Measurements from ENCODE around the gene PDE4B. TPM values are rescaled to one million over a fixed set of nuclear protein-coding genes. Genes with fewer than 3 reads are reported as not detected.

PDE4B gene
- polyA plus RNA-seq, 3 donors: 6.2 to 12.0 (median 7.8) TPM

GRCh38 chr1:66281808-66282207 is 489.1 kb downstream of the PDE4B start:
- no peak for DNase-seq (ENCODE audit: extremely low read depth in 1 of 11, low read depth in 9 of 11, low spot score in 4 of 11)

- DNase-seq (ENCODE audit: extremely low read depth in 1 of 11, low read depth in 9 of 11, low spot score in 4 of 11): no peak
Measured at GRCh38 chr1:66282343-66282852, 489.7 kb downstream of the PDE4B start.

GRCh38 chr1:66282891-66283621 is 490.4 kb downstream of the PDE4B start:
- DNase-seq (ENCODE audit: extremely low read depth in 1 of 11, low read depth in 9 of 11, low spot score in 4 of 11): no peak

DNA sequence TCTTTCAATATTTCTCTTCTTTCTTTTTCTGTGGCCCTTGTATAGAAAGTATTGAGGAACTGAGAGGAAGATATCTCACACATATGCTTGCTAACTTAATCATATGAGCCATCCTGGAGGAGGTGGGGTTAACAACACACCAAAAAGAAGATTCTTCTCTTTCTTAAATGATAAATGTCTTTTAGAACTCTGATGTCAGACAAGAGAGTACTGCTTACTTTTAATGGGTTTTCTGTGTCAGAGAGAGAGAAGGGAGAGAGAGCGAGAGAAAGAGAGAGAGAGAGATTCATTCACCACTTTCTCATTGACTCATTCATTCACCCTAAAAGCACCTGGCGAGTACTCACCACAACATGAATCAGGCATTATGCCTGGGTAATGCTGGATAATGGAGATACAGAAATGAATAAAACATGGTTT is 490.9 kb downstream of the PDE4B start:
- DNase-seq (ENCODE audit: extremely low read depth in 1 of 11, low read depth in 9 of 11, low spot score in 4 of 11): no peak

GRCh38 chr1:66284746-66285145 is 492.1 kb downstream of the PDE4B start:
- DNase-seq (ENCODE audit: extremely low read depth in 1 of 11, low read depth in 9 of 11, low spot score in 4 of 11): no peak

- no peak for DNase-seq (ENCODE audit: extremely low read depth in 1 of 11, low read depth in 9 of 11, low spot score in 4 of 11)
Measured at GRCh38 chr1:66285618-66286270, 493.0 kb downstream of the PDE4B start.

- no peak for DNase-seq (ENCODE audit: extremely low read depth in 1 of 11, low read depth in 9 of 11, low spot score in 4 of 11)
Measured at GRCh38 chr1:66286307-66286706, 493.6 kb downstream of the PDE4B start.

DNA sequence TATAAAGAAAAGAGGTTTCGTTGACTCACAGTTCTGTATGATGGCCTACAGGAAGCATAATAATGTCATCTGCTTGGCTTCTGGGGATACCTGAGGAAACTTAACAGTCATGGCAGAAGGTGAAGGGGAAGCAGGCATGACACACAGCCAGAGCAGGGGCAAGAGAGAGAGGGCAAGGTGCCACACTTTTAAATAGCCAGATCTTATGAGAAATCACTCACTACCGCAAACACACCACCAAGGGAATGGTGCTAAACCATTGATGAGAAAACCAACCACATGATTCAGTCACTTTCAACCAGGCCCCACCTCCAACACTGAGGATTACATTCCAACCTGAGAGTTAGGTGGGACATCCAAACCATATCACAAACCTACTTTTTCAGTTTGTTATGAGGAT is 495.4 kb downstream of the PDE4B start:
- no peak for DNase-seq (ENCODE audit: extremely low read depth in 1 of 11, low read depth in 9 of 11, low spot score in 4 of 11)

DNA sequence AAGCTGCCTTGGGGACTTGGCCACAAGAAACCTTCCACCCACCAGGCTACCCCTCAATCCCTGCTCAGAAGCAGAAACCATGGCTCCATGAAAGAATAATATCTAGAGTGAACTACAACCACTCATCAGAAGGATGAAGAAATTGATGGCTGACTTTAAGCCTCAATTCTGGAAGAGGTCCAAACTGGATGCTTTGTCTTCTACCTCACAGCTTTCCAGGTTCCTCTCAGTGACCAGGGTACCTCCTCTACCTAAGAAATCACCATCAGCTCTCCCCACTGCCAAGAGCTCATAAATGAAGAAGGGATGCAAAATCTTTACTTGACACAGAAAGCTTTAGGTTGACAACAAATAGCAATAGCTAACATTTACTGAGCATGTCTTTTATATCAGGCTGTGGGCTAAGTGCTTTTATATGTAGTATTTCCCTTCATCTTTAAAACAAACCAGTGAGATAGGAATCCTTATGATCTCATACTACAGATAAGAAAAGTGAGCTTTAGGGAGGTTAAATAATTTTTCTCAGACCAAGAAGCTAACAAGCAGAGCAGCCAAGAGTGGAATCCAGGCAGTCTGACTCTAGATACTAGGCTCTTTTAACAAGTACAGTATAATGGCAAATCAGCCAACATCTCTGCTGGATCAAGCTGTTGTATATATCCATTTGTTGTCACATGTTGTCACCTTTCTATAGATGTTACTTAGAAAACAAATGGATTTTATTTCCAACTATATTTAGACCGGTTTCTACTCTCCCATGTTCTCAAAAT is 498.3 kb downstream of the PDE4B start:
- no peak for DNase-seq (ENCODE audit: extremely low read depth in 1 of 11, low read depth in 9 of 11, low spot score in 4 of 11)

- DNase-seq (ENCODE audit: extremely low read depth in 1 of 11, low read depth in 9 of 11, low spot score in 4 of 11): no peak
Measured at GRCh38 chr1:66291531-66291864, 498.8 kb downstream of the PDE4B start.

GRCh38 chr1:66292305-66292704 is 499.6 kb downstream of the PDE4B start:
- DNase-seq (ENCODE audit: extremely low read depth in 1 of 11, low read depth in 9 of 11, low spot score in 4 of 11): no peak

GRCh38 chr1:66292944-66293343 is 500.2 kb downstream of the PDE4B start:
- DNase-seq (ENCODE audit: extremely low read depth in 1 of 11, low read depth in 9 of 11, low spot score in 4 of 11): no peak

- DNase-seq (ENCODE audit: extremely low read depth in 1 of 11, low read depth in 9 of 11, low spot score in 4 of 11): no peak
Measured at GRCh38 chr1:66294707-66295370, 502.1 kb downstream of the PDE4B start.

DNA sequence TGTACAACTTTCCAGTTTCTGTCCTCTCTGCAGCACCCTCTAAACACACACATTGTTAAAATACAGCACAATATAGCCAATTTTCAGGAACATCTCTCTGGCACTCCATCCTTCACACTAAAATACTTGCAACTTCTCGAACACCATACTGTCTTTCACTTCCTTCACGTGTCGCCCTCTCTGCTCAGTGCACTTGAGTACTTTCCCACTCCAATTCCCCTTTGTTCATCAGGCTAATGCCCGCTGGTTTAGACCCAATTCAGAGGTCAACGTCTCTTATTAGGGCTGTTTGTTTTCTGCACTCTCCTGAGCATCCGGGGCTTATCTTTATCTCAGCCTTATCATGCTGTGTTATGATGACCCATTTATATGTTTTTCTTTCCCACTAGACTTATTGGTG is 503.1 kb downstream of the PDE4B start:
- no peak for DNase-seq (ENCODE audit: extremely low read depth in 1 of 11, low read depth in 9 of 11, low spot score in 4 of 11)

- no peak for DNase-seq (ENCODE audit: extremely low read depth in 1 of 11, low read depth in 9 of 11, low spot score in 4 of 11)
Measured at GRCh38 chr1:66296370-66296769, 503.7 kb downstream of the PDE4B start.

DNA sequence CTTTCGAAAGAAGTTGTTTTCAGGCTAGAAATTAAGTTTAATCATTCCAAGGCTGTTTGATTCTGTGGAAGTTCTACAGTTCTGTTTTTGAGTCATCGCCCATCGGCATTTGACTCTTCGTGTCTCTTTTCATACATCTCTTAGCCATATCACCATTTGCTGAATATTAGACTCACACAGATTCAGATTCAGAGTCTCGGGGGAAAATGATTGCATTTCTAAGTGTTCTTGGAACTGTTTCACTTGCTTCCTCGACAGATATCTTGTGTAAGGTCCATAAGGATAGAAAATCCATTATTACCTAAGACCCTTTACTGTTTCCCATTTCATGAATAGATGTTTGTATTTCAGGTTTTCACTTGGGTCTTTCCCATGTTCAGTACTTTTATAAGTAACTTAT is 504.3 kb downstream of the PDE4B start:
- DNase-seq (ENCODE audit: extremely low read depth in 1 of 11, low read depth in 9 of 11, low spot score in 4 of 11): no peak

DNA sequence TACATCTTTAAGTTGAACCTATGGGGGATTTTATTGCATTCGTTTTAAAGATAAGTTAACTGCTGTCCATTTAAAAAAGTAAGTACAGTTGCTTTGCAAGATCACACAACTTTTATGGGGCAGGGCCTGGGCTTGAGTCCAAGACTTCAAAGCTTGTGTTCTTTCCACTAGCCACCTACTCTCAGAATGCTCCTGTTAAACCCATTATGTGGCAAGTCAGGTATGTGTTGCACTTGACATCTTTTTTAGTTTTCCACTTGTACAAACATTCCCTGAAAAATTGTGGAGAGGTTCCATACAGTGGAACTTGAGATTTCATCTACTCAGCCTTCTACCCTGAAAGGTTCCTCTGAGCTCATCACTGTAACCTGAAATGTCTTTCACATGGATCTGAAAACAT is 505.8 kb downstream of the PDE4B start:
- no peak for DNase-seq (ENCODE audit: extremely low read depth in 1 of 11, low read depth in 9 of 11, low spot score in 4 of 11)

DNA sequence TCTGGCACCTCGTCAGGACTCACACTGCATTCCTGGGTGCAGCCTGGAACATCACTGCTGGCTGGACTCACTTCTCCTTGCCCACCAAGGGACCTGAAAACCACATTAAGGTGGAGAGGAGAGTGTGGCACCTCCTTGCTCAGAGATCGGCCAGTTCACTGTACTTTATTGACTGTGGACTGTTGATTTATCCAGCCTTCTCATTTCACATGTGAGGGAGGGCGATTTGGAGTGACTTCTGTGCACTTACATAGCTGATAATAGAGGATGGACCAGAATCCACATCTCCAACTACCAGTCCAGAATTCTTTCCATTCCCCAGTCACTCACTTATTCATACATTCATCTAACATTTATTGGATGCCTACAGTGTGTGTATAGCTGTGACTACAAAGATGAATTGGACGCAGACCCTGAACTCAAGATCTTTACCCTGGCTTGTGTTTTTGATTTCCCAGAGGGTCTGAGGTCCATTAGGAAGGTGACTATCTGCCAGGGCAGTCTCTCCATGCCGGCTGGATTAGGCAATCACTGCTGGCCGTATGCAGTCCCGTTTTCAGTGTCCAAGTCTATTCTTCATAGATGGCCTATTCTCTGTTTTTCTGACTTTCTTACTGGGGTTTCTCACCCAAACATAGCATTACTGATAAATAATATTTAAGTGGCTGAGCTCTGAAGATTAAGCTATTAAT is 507.7 kb downstream of the PDE4B start:
- no peak for DNase-seq (ENCODE audit: extremely low read depth in 1 of 11, low read depth in 9 of 11, low spot score in 4 of 11)

DNA sequence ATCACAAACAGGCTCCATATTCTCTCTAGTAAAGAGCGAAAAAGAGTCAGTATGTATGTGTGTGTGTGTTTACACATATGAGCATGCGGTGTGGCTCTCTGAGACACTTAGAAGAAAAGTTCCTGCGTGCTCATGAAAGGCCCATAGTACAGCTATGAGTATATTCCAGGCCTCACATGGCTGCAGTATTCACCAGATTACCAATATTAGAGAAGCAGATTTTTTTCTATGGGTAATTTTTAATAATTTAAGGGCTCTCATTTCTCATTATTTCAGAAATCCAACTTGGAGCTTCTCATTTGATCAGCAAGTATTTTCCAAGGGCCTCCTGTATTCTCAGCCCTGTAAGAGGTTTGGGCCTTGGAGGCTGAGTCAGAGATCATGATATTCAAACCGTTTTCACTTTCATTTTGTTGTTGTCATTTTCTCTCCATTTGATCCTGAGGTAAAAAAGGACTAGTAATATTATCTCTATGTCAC is 508.3 kb downstream of the PDE4B start:
- DNase-seq (ENCODE audit: extremely low read depth in 1 of 11, low read depth in 9 of 11, low spot score in 4 of 11): no peak
